ENCODE results near the gene TBC1D21.

GRCh38 chr15:73902121-73903020 lies 29.0 kb downstream of the TBC1D21 start:
- TF ChIP-seq PATZ1 (CRISPR knock-in tag; IDR thresholded peaks at IDR 0.05; ENCODE audit: borderline replicate concordance) (no peak), GLIS3 (CRISPR knock-in tag; IDR thresholded peaks at IDR 0.05) (no peak), TOX (CRISPR knock-in tag; IDR thresholded peaks at IDR 0.05; ENCODE audit: borderline replicate concordance) (no peak), ZFP30 (CRISPR knock-in tag; IDR thresholded peaks at IDR 0.05) (no peak), ZC3H10 (CRISPR knock-in tag; IDR thresholded peaks at IDR 0.05) (no peak), ZFP3 (CRISPR knock-in tag; IDR thresholded peaks at IDR 0.05) (no peak)

Measured in SK-N-SH treated with all-trans-retinoic acid at 6 μM for 48 hours (cell line).